WI38 (cell line): ENCODE measurements around the gene ROMO1.
A peak's percentile ranks its signal among the peaks of the same experiment; 100 is the strongest.

Experiments used
- H3K4me3 ChIP-seq: 2 replicates; pipeline ENCODE4 v1.5.1; 2011; ENCODE audit warnings: low read depth, mild to moderate bottlenecking, control low read depth, low read length
- CTCF ChIP-seq: IDR thresholded peaks from 2 replicates; pipeline ENCODE4 v1.5.1; 2012; ENCODE audit warnings: low read depth, mild to moderate bottlenecking, control low read depth, low read length

Gene ROMO1

GRCh38 chr20:35657271-35657670 is 41.9 kb upstream of the ROMO1 start:
- H3K4me3 ChIP-seq, result no peak overlapping the region
- TF ChIP-seq CTCF, result no peak

DNA sequence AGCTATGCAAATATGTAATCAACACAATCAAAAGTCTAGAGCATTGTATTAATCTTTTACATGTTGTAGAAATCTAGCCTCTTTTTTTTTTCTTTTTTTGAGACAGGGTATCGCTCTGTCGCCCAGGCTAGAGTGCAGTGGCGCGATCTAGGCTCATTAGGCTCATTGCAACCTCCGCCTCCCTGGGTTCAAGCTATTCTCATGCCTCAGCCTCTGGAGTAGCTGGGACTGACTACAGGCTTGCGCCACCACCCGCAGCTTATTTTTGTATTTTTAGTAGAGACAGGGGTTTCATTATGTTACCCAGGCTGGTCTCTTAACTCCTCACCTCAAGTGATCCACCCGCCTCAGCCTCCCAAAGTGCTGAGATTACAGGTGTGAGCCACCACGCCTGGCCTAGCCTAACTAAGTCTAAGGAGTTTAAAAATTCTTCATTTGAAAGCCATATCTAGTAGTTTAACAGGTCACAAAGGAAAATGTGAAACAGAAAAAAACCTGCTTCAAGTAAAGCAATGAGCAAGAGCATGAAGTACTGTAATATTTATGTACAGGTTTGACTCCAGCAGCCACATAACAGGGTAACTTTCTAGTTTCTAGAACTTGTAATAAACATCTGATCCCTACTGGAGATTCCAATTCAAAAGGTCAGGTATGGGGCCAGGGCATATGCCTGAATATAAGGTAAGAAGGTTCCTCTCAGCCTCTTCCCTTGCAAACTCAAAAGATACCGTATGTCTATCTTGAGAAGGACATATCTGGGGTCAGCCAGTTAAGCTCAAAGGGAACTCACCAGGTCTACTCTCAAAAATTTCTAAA is 38.9 kb upstream of the ROMO1 start:
- H3K4me3 ChIP-seq, result no peak overlapping the region
- TF ChIP-seq CTCF, result no peak

DNA sequence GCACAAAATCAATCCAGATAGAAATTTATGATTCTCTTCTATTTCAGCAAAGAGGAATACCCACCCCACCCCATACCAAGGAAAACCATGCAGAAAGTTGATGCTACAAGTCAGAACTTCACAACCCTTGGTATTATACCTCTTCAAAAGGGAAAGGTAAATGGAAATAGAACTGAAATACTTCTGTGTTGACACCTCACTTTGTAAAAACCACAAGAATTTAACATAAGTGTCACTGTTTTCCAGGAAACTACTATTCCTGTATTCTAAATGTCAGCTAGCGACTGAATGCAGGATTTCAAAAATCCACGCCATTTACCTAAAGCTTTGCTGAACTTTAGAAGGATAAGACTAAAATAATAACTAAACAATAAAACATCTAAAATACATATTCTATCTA is 38.2 kb upstream of the ROMO1 start:
- no peak overlapping the region; the same call in 1 of the 2 replicates for H3K4me3 ChIP-seq
- no peak for TF ChIP-seq CTCF

GRCh38 chr20:35661908-35662307 is 37.3 kb upstream of the ROMO1 start:
- TF ChIP-seq CTCF, result no peak
- H3K4me3 ChIP-seq, result peak overlapping the region; percentile 84

DNA sequence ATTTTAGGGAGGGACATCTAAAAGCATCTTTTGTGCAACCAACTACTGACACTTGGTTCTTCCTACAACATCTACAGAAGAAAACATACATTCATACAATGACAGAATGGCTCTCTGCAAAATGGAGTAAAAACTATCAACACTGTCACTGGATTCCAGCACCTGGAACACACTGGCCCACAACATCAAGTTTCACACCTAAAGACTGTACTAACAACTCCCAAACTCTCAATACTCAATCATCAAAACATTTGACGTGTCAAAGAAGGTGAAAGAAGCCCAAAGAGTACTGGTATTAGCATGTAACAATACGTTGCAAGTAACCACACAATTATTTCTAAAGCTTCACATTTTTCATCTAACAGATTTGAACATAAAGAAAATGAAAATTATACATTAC is 36.7 kb upstream of the ROMO1 start:
- H3K4me3 ChIP-seq, result peak overlapping the region; percentile 84
- no peak for TF ChIP-seq CTCF

DNA sequence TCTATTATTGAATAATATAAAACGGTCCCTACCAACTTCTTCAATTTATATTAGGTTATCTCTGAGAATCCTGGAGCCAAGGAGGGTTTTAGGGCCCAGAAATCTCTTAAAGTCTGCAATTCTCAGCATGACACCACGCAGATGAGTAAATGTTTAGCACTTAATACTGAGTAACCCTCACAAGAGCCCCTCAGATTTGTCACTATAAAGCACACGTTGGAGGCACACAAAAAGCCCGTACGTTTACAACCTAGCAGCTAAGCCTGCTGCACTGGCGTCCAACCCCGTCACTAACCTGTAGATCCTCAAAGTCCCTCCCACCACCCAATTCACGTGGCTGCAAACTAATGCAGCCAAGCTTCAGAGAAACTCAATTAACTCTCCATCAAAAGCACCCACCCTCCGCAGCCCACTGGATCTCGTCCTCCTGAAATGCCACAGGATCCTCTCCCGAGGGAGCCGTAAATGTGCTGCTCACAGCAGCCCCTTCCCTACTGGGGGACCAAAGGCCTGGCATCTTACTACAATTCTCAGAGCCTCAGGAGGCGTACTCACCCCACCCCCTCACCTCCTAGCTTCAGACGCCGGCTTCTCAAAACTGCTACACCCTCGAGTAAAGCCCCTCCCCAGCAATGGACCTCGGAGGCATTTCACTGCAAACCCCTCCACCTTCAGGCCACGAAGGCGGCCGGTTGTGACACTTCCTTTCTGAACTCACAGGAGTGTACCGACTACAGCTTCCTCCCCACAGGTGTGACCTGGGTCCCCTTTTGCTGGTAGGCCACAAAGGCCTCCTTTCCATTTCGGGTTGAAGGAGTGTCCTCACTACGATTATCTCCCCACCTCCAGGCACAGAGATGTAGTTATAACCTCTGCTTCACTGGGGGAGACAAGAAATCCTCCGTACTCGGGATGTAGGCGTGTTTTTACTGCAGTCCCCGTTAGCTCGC is 35.4 kb upstream of the ROMO1 start:
- peak overlapping the region; percentile 84 for H3K4me3 ChIP-seq

More for the DNA sequence above, 35.4 kb upstream of the ROMO1 start:
- TF ChIP-seq CTCF, result no peak
